Measurements from ENCODE around the gene SNHG17.

- TF ChIP-seq EZH2 (IDR thresholded peaks at IDR 0.05; ENCODE audit: borderline replicate concordance, low read depth, low read length, poor library complexity, severe bottlenecking) (no peak), CTCF (conservative IDR thresholded peaks at IDR 0.05; ENCODE audit: low read depth, low read length) (no peak)
These were observed 17.9 kb upstream of the SNHG17 start for GRCh38 chr20:38452880-38453624.
